ENCODE data around the gene ADGRF1.

The ADGRF1 gene

DNA sequence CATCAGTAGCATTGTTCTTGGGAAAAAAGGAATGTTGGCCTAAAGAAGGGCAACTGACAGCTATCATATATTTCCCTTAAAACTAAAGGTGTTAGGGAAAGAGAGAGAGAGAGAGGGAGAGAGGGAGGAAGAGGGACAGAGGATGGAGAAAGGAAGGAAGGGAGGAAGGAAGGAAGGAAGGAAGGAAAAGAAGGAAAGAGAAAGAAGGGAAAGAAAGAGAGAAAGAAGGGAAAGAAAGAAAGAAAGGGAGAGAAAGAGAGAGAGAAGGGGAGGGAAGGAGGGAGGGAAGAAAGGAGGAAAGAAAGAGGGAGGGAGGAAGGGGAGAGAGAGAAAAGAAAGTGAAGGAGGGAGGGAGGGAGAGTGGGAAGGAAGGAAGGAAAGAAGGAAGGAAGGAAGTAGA lies 82.7 kb downstream of the ADGRF1 start:
- Histone ChIP-seq H3K9ac (ENCODE audit: low read length) (no peak overlapping the region), H3F3A (ENCODE audit: insufficient read depth) (no peaks in the 10 kb centered on the region), H3K36me3 (ENCODE audit: low read length) (no peaks in the 10 kb centered on the region), H3K4me2 (ENCODE audit: low read depth, low read length, poor library complexity, severe bottlenecking) (no peak overlapping the region), H4K20me1 (ENCODE audit: low read depth, low read length) (no peaks in the 10 kb centered on the region), H3K27ac (ENCODE audit: low read depth, low read length) (no peak overlapping the region), H3K9me2 (replicated peaks; ENCODE audit: insufficient read depth, low read length) (no peaks in the 10 kb centered on the region), H3K9me3 (ENCODE audit: insufficient read depth, low read length) (no peaks in the 10 kb centered on the region), H3K4me3 (ENCODE audit: insufficient read depth, low read length, poor library complexity, severe bottlenecking) (no peak overlapping the region), H3K27me3 (ENCODE audit: low read length) (no peaks in the 10 kb centered on the region), H2AFZ (ENCODE audit: low read depth, low read length, severe bottlenecking) (no peak overlapping the region), H3K79me2 (ENCODE audit: insufficient read depth, low read length) (no peaks in the 10 kb centered on the region)
- TF ChIP-seq EZH2phosphoT487 (conservative IDR thresholded peaks at IDR 0.05; ENCODE audit: low read length), result no peak
- TF ChIP-seq, protein P1, sequence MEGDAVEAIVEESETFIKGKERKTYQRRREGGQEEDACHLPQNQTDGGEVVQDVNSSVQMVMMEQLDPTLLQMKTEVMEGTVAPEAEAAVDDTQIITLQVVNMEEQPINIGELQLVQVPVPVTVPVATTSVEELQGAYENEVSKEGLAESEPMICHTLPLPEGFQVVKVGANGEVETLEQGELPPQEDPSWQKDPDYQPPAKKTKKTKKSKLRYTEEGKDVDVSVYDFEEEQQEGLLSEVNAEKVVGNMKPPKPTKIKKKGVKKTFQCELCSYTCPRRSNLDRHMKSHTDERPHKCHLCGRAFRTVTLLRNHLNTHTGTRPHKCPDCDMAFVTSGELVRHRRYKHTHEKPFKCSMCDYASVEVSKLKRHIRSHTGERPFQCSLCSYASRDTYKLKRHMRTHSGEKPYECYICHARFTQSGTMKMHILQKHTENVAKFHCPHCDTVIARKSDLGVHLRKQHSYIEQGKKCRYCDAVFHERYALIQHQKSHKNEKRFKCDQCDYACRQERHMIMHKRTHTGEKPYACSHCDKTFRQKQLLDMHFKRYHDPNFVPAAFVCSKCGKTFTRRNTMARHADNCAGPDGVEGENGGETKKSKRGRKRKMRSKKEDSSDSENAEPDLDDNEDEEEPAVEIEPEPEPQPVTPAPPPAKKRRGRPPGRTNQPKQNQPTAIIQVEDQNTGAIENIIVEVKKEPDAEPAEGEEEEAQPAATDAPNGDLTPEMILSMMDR (IDR thresholded peaks at IDR 0.05; ENCODE audit: insufficient read depth, low read length, poor library complexity, severe bottlenecking), result no peak

DNA sequence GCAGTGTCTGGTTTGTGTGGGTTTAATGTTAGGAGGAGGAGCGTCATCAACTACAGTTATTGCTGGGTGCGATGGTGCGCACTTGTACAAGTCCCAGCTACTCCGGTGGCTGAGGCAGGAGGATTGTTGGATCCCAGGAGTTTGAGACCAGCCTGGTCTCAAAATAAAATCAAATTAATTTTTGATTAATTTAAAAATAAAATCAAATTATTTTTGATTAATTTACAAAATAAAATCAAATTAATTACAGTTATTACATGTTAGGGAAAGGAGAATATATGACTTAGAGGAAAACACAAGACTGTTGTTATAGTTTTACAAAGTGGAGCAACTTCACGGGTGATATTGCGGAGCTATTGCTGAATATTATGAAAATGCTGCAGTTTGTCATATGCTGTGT lies 85.7 kb downstream of the ADGRF1 start:
- H3F3A ChIP-seq (ENCODE audit: insufficient read depth), result no peaks in the 10 kb centered on the region
- H3K79me2 ChIP-seq (ENCODE audit: insufficient read depth, low read length), result no peaks in the 10 kb centered on the region
- H3K27ac ChIP-seq (ENCODE audit: low read depth, low read length), result no peak overlapping the region
- H3K4me3 ChIP-seq (ENCODE audit: insufficient read depth, low read length, poor library complexity, severe bottlenecking), result no peak overlapping the region
- H4K20me1 ChIP-seq (ENCODE audit: low read depth, low read length), result no peaks in the 10 kb centered on the region
- H3K27me3 ChIP-seq (ENCODE audit: low read length), result no peaks in the 10 kb centered on the region
- H3K9ac ChIP-seq (ENCODE audit: low read length), result no peak overlapping the region
- H2AFZ ChIP-seq (ENCODE audit: low read depth, low read length, severe bottlenecking), result no peak overlapping the region
- H3K4me2 ChIP-seq (ENCODE audit: low read depth, low read length, poor library complexity, severe bottlenecking), result no peak overlapping the region
- TF ChIP-seq EZH2phosphoT487 (conservative IDR thresholded peaks at IDR 0.05; ENCODE audit: low read length), result no peak
- TF ChIP-seq, protein P1 (IDR thresholded peaks at IDR 0.05; ENCODE audit: insufficient read depth, low read length, poor library complexity, severe bottlenecking), result no peak
- no peaks in the 10 kb centered on the region for H3K36me3 ChIP-seq (ENCODE audit: low read length)
- no peaks in the 10 kb centered on the region for H3K9me3 ChIP-seq (ENCODE audit: insufficient read depth, low read length)
- no peaks in the 10 kb centered on the region for H3K9me2 ChIP-seq (replicated peaks; ENCODE audit: insufficient read depth, low read length)

DNA sequence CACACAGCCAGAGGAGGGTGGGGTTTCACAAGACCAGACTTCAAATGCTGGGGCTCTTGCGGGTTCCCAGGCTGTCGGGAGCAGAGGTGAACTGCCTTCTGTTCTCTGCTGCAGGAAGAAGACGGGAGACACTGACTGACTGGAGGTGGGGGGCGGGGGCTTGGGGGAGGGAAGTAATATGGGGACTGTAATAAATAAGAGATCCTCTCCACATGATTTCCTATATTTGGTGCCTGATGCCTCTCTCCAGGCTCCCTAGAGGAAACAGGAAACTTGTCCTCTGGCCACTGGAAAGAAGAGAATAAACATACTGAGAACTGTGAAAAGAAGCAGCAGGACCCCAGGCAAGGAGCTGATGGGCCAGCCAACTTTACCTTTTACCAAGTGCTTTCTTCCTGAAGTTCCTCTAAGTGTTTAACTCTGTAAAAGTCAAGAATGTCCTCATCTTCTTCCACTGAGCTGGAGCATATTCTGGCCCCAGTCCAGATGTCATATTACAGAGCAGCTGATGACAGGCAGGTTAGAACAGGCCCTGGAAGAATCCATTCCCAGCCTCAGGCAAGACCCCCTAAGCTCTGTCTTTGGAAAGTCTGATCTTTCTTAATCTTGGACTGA lies 87.2 kb downstream of the ADGRF1 start:
- no peaks in the 10 kb centered on the region for H3F3A ChIP-seq (ENCODE audit: insufficient read depth)
- H3K4me2 ChIP-seq (ENCODE audit: low read depth, low read length, poor library complexity, severe bottlenecking), result no peak overlapping the region
- H2AFZ ChIP-seq (ENCODE audit: low read depth, low read length, severe bottlenecking), result no peak overlapping the region
- no peak for TF ChIP-seq EZH2phosphoT487 (conservative IDR thresholded peaks at IDR 0.05; ENCODE audit: low read length)
- TF ChIP-seq, protein P1 (IDR thresholded peaks at IDR 0.05; ENCODE audit: insufficient read depth, low read length, poor library complexity, severe bottlenecking), result no peak
- H3K27ac ChIP-seq (ENCODE audit: low read depth, low read length), result no peak overlapping the region
- no peak overlapping the region for H3K4me3 ChIP-seq (ENCODE audit: insufficient read depth, low read length, poor library complexity, severe bottlenecking)
- H4K20me1 ChIP-seq (ENCODE audit: low read depth, low read length), result no peaks in the 10 kb centered on the region
- H3K27me3 ChIP-seq (ENCODE audit: low read length), result no peaks in the 10 kb centered on the region
- no peaks in the 10 kb centered on the region for H3K36me3 ChIP-seq (ENCODE audit: low read length)
- H3K9me3 ChIP-seq (ENCODE audit: insufficient read depth, low read length), result no peaks in the 10 kb centered on the region
- H3K9ac ChIP-seq (ENCODE audit: low read length), result no peak overlapping the region
- H3K9me2 ChIP-seq (replicated peaks; ENCODE audit: insufficient read depth, low read length), result no peaks in the 10 kb centered on the region
- no peaks in the 10 kb centered on the region for H3K79me2 ChIP-seq (ENCODE audit: insufficient read depth, low read length)
